Measurements from ENCODE around the gene GALC. TPM values are rescaled to one million over a fixed set of nuclear protein-coding genes. Genes with fewer than 3 reads are reported as not detected.

GALC gene
- total RNA-seq, 2 experiments from 2014 or later: 11.2 to 12.7 TPM

- intact Hi-C loops (cut with micrococcal nuclease): loop anchor here (5.0 to 10.0 kb wide), 4 partner anchors 43 to 835 kb away; partner anchors contain the start of genes SPATA7, TTC8 and ZC3H14
- H3K36me3 Mint-ChIP-seq (ENCODE audit: low read depth): peaks cover 6% of the 10 kb centered on the region
- no peak overlapping the region for H3K4me3 Mint-ChIP-seq
- no peaks in the 10 kb centered on the region for H3K9me3 Mint-ChIP-seq
- peaks cover 29% of the 10 kb centered on the region for H3K4me1 Mint-ChIP-seq (ENCODE audit: low read depth)
- CTCF ChIA-PET: interaction anchor here (0.9 kb wide), 1 partner anchor 21 kb away, joined by 3 read pairs; no protein-coding TSS in a partner anchor
- no peaks in the 10 kb centered on the region for H3K27me3 Mint-ChIP-seq (ENCODE audit: low read depth)
- DNase-seq: no peak
- no peak overlapping the region for H3K27ac Mint-ChIP-seq
Measured at GRCh38 chr14:87989956-87990299, 3.1 kb downstream of the GALC start.

- Mint-ChIP-seq H3K27ac (no peak overlapping the region), H3K4me3 (no peak overlapping the region), H3K27me3 (ENCODE audit: low read depth) (no peaks in the 10 kb centered on the region), H3K4me1 (ENCODE audit: low read depth) (peaks cover 24% of the 10 kb centered on the region), H3K36me3 (ENCODE audit: low read depth) (peaks cover 10% of the 10 kb centered on the region), H3K9me3 (no peaks in the 10 kb centered on the region)
- no peak for DNase-seq
- intact Hi-C loops (cut with micrococcal nuclease): no loop called here
- CTCF ChIA-PET: interaction anchor here (0.9 kb wide), 1 partner anchor 21 kb away, joined by 3 read pairs; no protein-coding TSS in a partner anchor
Measured at GRCh38 chr14:87989221-87989955, 3.6 kb downstream of the GALC start.

DNA sequence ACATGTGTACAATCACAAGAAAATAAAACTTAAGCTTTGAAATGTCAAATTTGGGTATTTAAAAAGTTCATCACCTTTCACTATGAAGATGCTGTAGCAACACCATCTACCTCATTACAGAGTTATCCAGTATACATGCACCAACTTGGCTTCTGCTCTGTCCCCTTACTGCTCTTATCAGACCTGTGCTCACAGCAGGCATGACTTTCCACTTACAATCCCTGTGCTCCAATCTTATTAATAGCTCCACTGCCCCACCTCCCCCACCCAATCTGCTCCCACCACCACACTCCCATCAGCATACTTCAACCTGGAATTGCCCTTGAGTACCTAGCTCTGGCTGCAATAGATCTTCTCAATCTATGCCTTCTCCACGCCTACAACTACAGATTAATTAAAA lies 13.3 kb downstream of the GALC start:
- Mint-ChIP-seq H3K4me1 (ENCODE audit: low read depth) (no peaks in the 10 kb centered on the region), H3K27ac (no peak overlapping the region)
- CTCF ChIA-PET: no interaction called here

DNA sequence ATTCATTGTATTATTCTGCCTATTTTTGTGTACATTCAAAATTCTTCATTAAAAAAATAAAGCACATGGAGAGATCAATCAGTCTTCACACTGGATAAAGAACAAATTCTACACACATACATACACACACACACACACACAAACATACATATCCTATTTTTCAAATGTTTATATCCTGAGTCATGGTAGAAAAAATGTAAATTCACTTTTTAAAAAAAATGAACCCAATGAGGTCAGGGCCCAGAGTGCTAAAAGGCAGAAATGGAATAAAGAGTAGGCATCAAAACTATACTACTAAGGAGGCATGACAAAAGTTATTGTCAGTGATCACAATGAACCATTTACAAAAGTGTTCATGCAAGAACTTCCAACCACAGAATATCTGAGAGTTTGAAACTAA lies 17.3 kb downstream of the GALC start:
- no peaks in the 10 kb centered on the region for H3K4me1 Mint-ChIP-seq (ENCODE audit: low read depth)
- DNase-seq: no peak
- intact Hi-C loops (cut with micrococcal nuclease): no loop called here
- CTCF ChIA-PET: no interaction called here
- no peak overlapping the region for H3K4me3 Mint-ChIP-seq
- no peaks in the 10 kb centered on the region for H3K9me3 Mint-ChIP-seq
- no peak overlapping the region for H3K27ac Mint-ChIP-seq
- H3K36me3 Mint-ChIP-seq (ENCODE audit: low read depth): peaks cover 26% of the 10 kb centered on the region
- no peaks in the 10 kb centered on the region for H3K27me3 Mint-ChIP-seq (ENCODE audit: low read depth)

More for the DNA sequence above, 13.3 kb downstream of the GALC start:
- Mint-ChIP-seq H3K27me3 (ENCODE audit: low read depth) (no peaks in the 10 kb centered on the region), H3K4me3 (no peak overlapping the region), H3K36me3 (ENCODE audit: low read depth) (peaks cover 24% of the 10 kb centered on the region), H3K9me3 (no peaks in the 10 kb centered on the region)
- intact Hi-C loops (cut with micrococcal nuclease): no loop called here
- no peak for DNase-seq

DNA sequence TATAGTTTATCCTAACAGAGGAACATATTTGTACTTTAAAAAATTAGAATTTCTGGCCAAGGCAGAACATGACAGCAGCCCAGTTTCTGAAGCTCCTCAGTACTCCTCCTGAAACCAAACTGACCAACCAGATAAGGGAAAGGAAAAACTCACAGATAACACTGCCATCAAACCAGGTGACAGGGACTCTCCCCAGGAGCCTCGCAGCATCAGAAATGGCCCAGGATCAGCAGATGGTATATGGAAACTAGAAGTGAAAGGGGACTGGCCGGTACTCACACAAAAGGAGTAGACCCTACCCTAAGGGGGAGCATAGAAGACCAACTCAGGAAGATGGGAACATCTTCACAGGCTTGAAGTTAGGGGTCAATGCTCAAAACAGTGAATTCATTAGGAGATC lies 22.0 kb downstream of the GALC start:
- Mint-ChIP-seq H3K4me1 (ENCODE audit: low read depth) (no peaks in the 10 kb centered on the region), H3K36me3 (ENCODE audit: low read depth) (peaks cover 24% of the 10 kb centered on the region), H3K9me3 (no peaks in the 10 kb centered on the region), H3K27ac (no peak overlapping the region), H3K27me3 (ENCODE audit: low read depth) (no peaks in the 10 kb centered on the region), H3K4me3 (no peak overlapping the region)
- CTCF ChIA-PET: no interaction called here
- intact Hi-C loops (cut with micrococcal nuclease): no loop called here
- DNase-seq: no peak

DNA sequence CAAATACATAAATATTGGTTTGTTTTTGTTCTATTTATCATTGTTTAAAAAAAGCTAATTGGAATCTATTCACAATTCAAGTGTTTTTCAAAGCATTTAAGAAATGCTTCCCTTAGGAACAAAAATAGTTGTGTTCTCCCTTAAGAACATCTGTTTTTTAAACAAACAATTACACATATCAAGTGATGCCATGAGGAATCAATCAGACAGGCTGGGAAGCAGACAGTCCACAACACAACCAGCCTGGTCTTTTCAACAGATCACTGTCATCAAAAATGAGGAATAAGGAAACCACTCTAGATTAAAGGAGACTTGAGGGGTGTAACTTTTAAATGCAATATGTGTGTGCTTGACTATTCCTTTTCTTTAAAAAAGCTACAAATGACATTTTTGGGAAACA lies 25.5 kb downstream of the GALC start:
- no peak for DNase-seq
- Mint-ChIP-seq H3K4me3 (no peak overlapping the region), H3K27me3 (ENCODE audit: low read depth) (no peaks in the 10 kb centered on the region), H3K9me3 (no peaks in the 10 kb centered on the region), H3K36me3 (ENCODE audit: low read depth) (peaks cover 27% of the 10 kb centered on the region), H3K27ac (no peak overlapping the region), H3K4me1 (ENCODE audit: low read depth) (no peaks in the 10 kb centered on the region)
- intact Hi-C loops (cut with micrococcal nuclease): no loop called here
- CTCF ChIA-PET: interaction anchor here (0.6 to 1.2 kb wide), 2 partner anchors 22 to 902 kb away, joined by 3 to 5 read pairs; no protein-coding TSS in a partner anchor

GRCh38 chr14:87966816-87967215 lies 26.2 kb downstream of the GALC start:
- no peak for DNase-seq
- H3K27me3 Mint-ChIP-seq (ENCODE audit: low read depth): no peaks in the 10 kb centered on the region
- no peaks in the 10 kb centered on the region for H3K9me3 Mint-ChIP-seq
- CTCF ChIA-PET: interaction anchor here (1.2 kb wide), 1 partner anchor 21 kb away, joined by 3 read pairs; no protein-coding TSS in a partner anchor
- peaks cover 30% of the 10 kb centered on the region for H3K36me3 Mint-ChIP-seq (ENCODE audit: low read depth)
- no peak overlapping the region for H3K27ac Mint-ChIP-seq
- no peak overlapping the region for H3K4me3 Mint-ChIP-seq
- no peaks in the 10 kb centered on the region for H3K4me1 Mint-ChIP-seq (ENCODE audit: low read depth)
- intact Hi-C loops (cut with micrococcal nuclease): no loop called here

- Mint-ChIP-seq H3K4me3 (no peak overlapping the region), H3K4me1 (ENCODE audit: low read depth) (no peaks in the 10 kb centered on the region), H3K27ac (no peak overlapping the region), H3K27me3 (ENCODE audit: low read depth) (no peaks in the 10 kb centered on the region), H3K9me3 (peaks cover 2% of the 10 kb centered on the region), H3K36me3 (ENCODE audit: low read depth) (peaks cover 54% of the 10 kb centered on the region)
- intact Hi-C loops (cut with micrococcal nuclease): no loop called here
- CTCF ChIA-PET: no interaction called here
- no peak for DNase-seq
Measured at GRCh38 chr14:87961246-87961645, 31.7 kb downstream of the GALC start.

GRCh38 chr14:87960013-87960787 lies 32.8 kb downstream of the GALC start:
- H3K36me3 Mint-ChIP-seq (ENCODE audit: low read depth): peaks cover 52% of the 10 kb centered on the region
- H3K9me3 Mint-ChIP-seq: peaks cover 2% of the 10 kb centered on the region
- no peaks in the 10 kb centered on the region for H3K4me1 Mint-ChIP-seq (ENCODE audit: low read depth)
- H3K4me3 Mint-ChIP-seq: no peak overlapping the region
- no peaks in the 10 kb centered on the region for H3K27me3 Mint-ChIP-seq (ENCODE audit: low read depth)
- intact Hi-C loops (cut with micrococcal nuclease): no loop called here
- DNase-seq: no peak
- CTCF ChIA-PET: no interaction called here
- no peak overlapping the region for H3K27ac Mint-ChIP-seq

DNA sequence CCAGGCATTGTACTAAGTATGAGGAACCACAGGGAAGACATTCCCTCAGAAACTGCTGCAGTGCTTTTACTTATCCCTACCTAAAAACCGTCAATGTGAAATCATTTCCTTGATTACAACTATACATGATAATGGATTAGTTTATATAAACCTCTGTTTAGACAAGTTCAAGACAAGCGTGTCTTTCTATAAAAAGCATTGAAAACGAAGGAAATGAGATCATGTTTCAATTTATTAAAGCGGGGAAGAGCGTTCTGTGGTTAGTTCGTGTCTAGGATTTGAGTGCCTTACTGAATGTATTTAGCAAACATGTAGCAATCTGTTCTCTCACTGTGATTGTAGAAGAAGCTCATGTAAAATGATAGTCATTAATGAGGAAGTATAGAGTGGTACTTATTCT lies 37.5 kb downstream of the GALC start:
- no peak overlapping the region for H3K4me3 Mint-ChIP-seq
- H3K36me3 Mint-ChIP-seq (ENCODE audit: low read depth): peaks cover 29% of the 10 kb centered on the region
- intact Hi-C loops (cut with micrococcal nuclease): loop anchor here (10.0 kb wide), 1 partner anchor 429 kb away; the partner anchor contains the start of gene SPATA7
- no peak overlapping the region for H3K27ac Mint-ChIP-seq
- peaks cover 18% of the 10 kb centered on the region for H3K4me1 Mint-ChIP-seq (ENCODE audit: low read depth)
- DNase-seq: no peak
- no peaks in the 10 kb centered on the region for H3K27me3 Mint-ChIP-seq (ENCODE audit: low read depth)
- peaks cover 2% of the 10 kb centered on the region for H3K9me3 Mint-ChIP-seq
- CTCF ChIA-PET: no interaction called here

DNA sequence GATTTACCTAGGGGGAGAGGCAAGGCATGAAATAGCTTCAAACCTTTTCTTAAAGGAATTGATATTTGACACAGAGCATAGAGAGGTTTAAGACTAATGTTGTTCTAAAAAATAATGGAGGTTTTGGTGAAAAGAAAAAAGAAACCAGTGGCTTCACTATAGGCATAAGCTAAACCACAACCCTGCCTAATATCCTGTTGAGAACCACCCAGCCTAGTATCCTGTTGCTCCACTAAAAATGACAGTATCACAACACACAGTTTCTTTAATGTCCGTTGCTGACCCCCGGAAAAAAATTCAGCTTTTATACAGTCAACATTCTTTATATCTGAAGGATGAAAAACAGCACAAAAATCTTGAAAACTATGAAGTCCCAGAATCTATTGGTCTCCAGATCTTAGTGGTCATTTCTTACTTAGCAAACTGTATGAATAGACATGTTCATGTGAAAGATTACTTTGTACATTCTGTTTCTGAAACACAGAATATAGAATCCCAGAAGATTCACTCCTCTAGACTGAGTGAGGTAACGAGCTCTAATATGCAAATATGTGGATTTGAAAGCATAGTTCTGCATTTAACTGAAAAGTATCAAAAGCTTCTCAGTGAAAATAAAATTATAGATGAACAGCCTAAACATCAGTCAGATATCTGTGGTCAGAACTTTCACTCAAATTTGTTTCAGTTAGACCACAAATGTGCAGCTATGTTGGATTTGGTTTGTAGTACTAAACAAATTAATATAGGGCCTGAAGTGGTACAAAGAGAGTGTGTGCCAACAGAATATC lies 40.5 kb downstream of the GALC start:
- H3K9me3 Mint-ChIP-seq: no peaks in the 10 kb centered on the region
- no peaks in the 10 kb centered on the region for H3K27me3 Mint-ChIP-seq (ENCODE audit: low read depth)
- no peak overlapping the region for H3K4me3 Mint-ChIP-seq
- no peak for DNase-seq
- CTCF ChIA-PET: interaction anchor here (1.7 kb wide), 1 partner anchor 216 kb away, joined by 6 read pairs; no protein-coding TSS in a partner anchor
- peaks cover 9% of the 10 kb centered on the region for H3K36me3 Mint-ChIP-seq (ENCODE audit: low read depth)
- intact Hi-C loops (cut with micrococcal nuclease): loop anchor here (5.0 to 10.0 kb wide), 2 partner anchors 55 to 432 kb away; partner anchors contain the start of genes GPR65 and SPATA7
- H3K4me1 Mint-ChIP-seq (ENCODE audit: low read depth): peaks cover 18% of the 10 kb centered on the region
- peak overlapping the region; percentile 50 for H3K27ac Mint-ChIP-seq
